ENCODE results near the gene GOLGA1. TPM values are rescaled to one million over a fixed set of nuclear protein-coding genes. Genes with fewer than 3 reads are reported as not detected.

GOLGA1 gene
- total RNA-seq, 1 experiment from 2014 or later = 18.9 TPM

DNA sequence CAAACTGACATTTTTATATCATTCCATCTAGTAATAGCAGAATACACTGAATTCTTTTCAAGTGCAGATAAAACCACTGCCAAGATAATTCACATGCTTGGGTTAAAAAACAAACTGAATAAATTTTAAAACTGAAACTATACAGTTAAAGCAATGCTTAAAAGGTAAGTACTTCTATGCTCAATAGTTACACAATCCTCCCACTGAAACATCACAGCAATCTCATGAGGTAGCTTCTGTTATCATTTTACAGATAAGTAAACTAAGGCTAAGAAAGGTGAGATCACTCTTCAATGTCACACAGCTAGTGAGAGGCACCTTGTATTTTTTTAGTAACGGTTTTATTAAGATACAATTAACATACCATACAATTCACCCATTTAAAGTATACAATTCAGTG, 13.4 kb upstream of the GOLGA1 start:
- CTCF ChIA-PET = no interaction called here
- Histone ChIP-seq H3K36me3 (ENCODE audit: control insufficient read depth, insufficient read depth, low read length) (no peaks in the 10 kb centered on the region), H3K9me3 (no peaks in the 10 kb centered on the region; the same call in 1 of the 2 replicates), H3K27me3 (replicated peaks; ENCODE audit: control insufficient read depth, insufficient read depth, low read length) (no peaks in the 10 kb centered on the region), H3K4me3 (ENCODE audit: low read depth, low read length) (no peak overlapping the region), H3K4me1 (no peaks in the 10 kb centered on the region)
- no peaks in the 10 kb centered on the region for H3K4me1 Mint-ChIP-seq (ENCODE audit: low read depth, unreplicated experiment)
- H3K9me3 Mint-ChIP-seq (ENCODE audit: unreplicated experiment) = no peaks in the 10 kb centered on the region
- no peak overlapping the region for H3K27ac Mint-ChIP-seq (ENCODE audit: unreplicated experiment)
- BruUV-seq (replicated peaks) = no TSS peak
- H3K36me3 Mint-ChIP-seq (ENCODE audit: insufficient read depth, unreplicated experiment) = no peaks in the 10 kb centered on the region
- H3K27me3 Mint-ChIP-seq (ENCODE audit: insufficient read depth, unreplicated experiment) = no peaks in the 10 kb centered on the region
- intact Hi-C loops (cut with micrococcal nuclease; ENCODE audit: unreplicated experiment) = no loop called here
- no peak for DNase-seq
- POLR2A ChIA-PET = no interaction called here
- TF ChIP-seq, protein P1, sequence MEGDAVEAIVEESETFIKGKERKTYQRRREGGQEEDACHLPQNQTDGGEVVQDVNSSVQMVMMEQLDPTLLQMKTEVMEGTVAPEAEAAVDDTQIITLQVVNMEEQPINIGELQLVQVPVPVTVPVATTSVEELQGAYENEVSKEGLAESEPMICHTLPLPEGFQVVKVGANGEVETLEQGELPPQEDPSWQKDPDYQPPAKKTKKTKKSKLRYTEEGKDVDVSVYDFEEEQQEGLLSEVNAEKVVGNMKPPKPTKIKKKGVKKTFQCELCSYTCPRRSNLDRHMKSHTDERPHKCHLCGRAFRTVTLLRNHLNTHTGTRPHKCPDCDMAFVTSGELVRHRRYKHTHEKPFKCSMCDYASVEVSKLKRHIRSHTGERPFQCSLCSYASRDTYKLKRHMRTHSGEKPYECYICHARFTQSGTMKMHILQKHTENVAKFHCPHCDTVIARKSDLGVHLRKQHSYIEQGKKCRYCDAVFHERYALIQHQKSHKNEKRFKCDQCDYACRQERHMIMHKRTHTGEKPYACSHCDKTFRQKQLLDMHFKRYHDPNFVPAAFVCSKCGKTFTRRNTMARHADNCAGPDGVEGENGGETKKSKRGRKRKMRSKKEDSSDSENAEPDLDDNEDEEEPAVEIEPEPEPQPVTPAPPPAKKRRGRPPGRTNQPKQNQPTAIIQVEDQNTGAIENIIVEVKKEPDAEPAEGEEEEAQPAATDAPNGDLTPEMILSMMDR (IDR thresholded peaks at IDR 0.05; ENCODE audit: insufficient read depth in 1 of 2, low read depth in 1 of 2, low read length in 1 of 2, severe bottlenecking in 1 of 2, unreplicated experiment in 1 of 2) = no peak
- no peak overlapping the region for H3K4me3 Mint-ChIP-seq (ENCODE audit: unreplicated experiment)

DNA sequence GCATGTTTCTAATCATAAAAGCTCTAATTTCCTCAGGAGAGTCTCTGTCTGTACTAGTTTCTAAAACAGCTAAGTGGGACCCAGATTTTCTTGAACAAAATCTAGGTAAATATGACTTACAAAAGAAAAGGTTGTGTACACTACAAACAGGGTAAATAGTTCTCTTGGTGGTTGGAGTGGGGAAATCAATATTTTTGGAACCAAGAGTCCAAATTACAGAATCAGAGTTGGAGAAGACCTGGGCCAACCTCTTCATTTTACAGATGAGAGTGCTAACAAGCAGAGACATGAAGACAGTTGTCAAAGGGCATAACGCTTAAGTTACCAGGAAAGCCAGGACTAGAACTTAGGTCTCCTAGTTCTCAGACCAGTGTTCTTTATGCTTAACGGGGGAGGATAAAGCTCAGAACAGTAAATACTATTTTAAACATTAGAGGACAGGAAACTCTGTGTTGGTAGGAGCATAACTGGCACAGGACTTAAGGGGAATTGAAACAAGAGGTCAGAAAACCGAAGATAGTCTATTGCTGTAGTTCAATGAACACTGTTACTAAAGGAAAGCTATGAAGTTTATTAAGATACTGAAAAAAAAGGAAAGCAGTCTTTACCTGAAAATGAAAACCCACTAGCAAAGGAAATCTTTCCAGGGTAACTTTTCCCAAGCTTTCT, 9.3 kb upstream of the GOLGA1 start:
- H3K4me3 Mint-ChIP-seq (ENCODE audit: unreplicated experiment) = no peak overlapping the region
- H3K4me1 Mint-ChIP-seq (ENCODE audit: low read depth, unreplicated experiment) = no peaks in the 10 kb centered on the region
- no peak overlapping the region for H3K27ac Mint-ChIP-seq (ENCODE audit: unreplicated experiment)
- ChIA-PET POLR2A (no interaction called here), CTCF (no interaction called here)
- no TSS peak for BruUV-seq (replicated peaks)
- TF ChIP-seq, protein P1 (IDR thresholded peaks at IDR 0.05; ENCODE audit: insufficient read depth in 1 of 2, low read depth in 1 of 2, low read length in 1 of 2, severe bottlenecking in 1 of 2, unreplicated experiment in 1 of 2) = no peak
- Histone ChIP-seq H3K36me3 (ENCODE audit: control insufficient read depth, insufficient read depth, low read length) (no peaks in the 10 kb centered on the region), H3K27me3 (replicated peaks; ENCODE audit: control insufficient read depth, insufficient read depth, low read length) (no peaks in the 10 kb centered on the region), H3K4me1 (no peaks in the 10 kb centered on the region), H3K4me3 (ENCODE audit: low read depth, low read length) (no peak overlapping the region), H3K9me3 (no peaks in the 10 kb centered on the region)
- no peak for DNase-seq
- H3K9me3 Mint-ChIP-seq (ENCODE audit: unreplicated experiment) = no peaks in the 10 kb centered on the region
- H3K27me3 Mint-ChIP-seq (ENCODE audit: insufficient read depth, unreplicated experiment) = no peaks in the 10 kb centered on the region
- intact Hi-C loops (cut with micrococcal nuclease; ENCODE audit: unreplicated experiment) = no loop called here
- H3K36me3 Mint-ChIP-seq (ENCODE audit: insufficient read depth, unreplicated experiment) = no peaks in the 10 kb centered on the region

DNA sequence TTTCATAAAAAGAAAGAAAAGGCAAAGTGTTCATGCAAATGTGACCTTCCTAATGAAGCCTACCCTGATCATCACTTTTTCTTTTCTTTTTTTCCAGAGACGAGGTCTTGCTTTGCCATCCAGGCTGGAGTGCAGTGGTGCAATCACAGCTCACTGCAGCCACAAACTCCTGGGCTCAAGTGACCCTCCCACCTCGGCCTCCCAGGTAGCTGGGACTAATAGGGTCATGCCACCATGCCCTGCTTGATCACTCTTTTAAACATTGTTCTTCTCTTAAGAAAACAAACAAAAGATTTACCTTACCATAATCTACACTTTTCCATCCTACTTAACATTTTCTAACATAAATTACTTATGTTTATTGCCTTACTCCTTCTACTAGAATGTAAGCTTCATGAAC, 8.5 kb upstream of the GOLGA1 start:
- Mint-ChIP-seq H3K27ac (ENCODE audit: unreplicated experiment) (no peak overlapping the region), H3K9me3 (ENCODE audit: unreplicated experiment) (no peaks in the 10 kb centered on the region), H3K4me3 (ENCODE audit: unreplicated experiment) (no peak overlapping the region), H3K36me3 (ENCODE audit: insufficient read depth, unreplicated experiment) (no peaks in the 10 kb centered on the region), H3K27me3 (ENCODE audit: insufficient read depth, unreplicated experiment) (no peaks in the 10 kb centered on the region), H3K4me1 (ENCODE audit: low read depth, unreplicated experiment) (no peaks in the 10 kb centered on the region)
- H3K27me3 ChIP-seq (replicated peaks; ENCODE audit: control insufficient read depth, insufficient read depth, low read length) = no peaks in the 10 kb centered on the region
- no peaks in the 10 kb centered on the region for H3K36me3 ChIP-seq (ENCODE audit: control insufficient read depth, insufficient read depth, low read length)
- no peaks in the 10 kb centered on the region for H3K9me3 ChIP-seq
- ChIA-PET POLR2A (no interaction called here), CTCF (no interaction called here)
- BruUV-seq (replicated peaks) = no TSS peak
- TF ChIP-seq, protein P1 (IDR thresholded peaks at IDR 0.05; ENCODE audit: insufficient read depth in 1 of 2, low read depth in 1 of 2, low read length in 1 of 2, severe bottlenecking in 1 of 2, unreplicated experiment in 1 of 2) = no peak
- no peaks in the 10 kb centered on the region for H3K4me1 ChIP-seq
- DNase-seq = no peak
- intact Hi-C loops (cut with micrococcal nuclease; ENCODE audit: unreplicated experiment) = no loop called here
- no peak overlapping the region for H3K4me3 ChIP-seq (ENCODE audit: low read depth, low read length)

All from Caco-2 (cell line).